Fibroblast of peridontal ligament (primary cell): ENCODE measurements around the gene C8B.

Experiments used
- DNase-seq: peaks from one replicate; pipeline ENCODE4 v3.0.0-alpha.2; 2010; ENCODE audit errors: extremely low read depth

Gene C8B

GRCh38 chr1:56931686-56932085 lies 34.1 kb downstream of the C8B start:
- DNase-seq: no peak

- no peak for DNase-seq
These were observed 34.6 kb downstream of the C8B start for GRCh38 chr1:56931211-56931610.

- DNase-seq: no peak
These were observed 36.3 kb downstream of the C8B start for GRCh38 chr1:56929492-56929891.

GRCh38 chr1:56927986-56928385 lies 37.8 kb downstream of the C8B start:
- DNase-seq: no peak

GRCh38 chr1:56927171-56927570 lies 38.6 kb downstream of the C8B start:
- DNase-seq: no peak

- DNase-seq: no peak
These were observed 40.6 kb downstream of the C8B start for GRCh38 chr1:56925193-56925592.

GRCh38 chr1:56924116-56924515 lies 41.7 kb downstream of the C8B start:
- DNase-seq: no peak

- DNase-seq: no peak
These were observed 42.6 kb downstream of the C8B start for GRCh38 chr1:56923201-56923600.

GRCh38 chr1:56922507-56922906 lies 43.3 kb downstream of the C8B start:
- DNase-seq: no peak

GRCh38 chr1:56922070-56922469 lies 43.7 kb downstream of the C8B start:
- no peak for DNase-seq

- DNase-seq: no peak
These were observed 44.3 kb downstream of the C8B start for GRCh38 chr1:56921479-56921878.

GRCh38 chr1:56920591-56921001 lies 45.2 kb downstream of the C8B start:
- DNase-seq: peak; percentile 45

- no peak for DNase-seq
These were observed 48.5 kb downstream of the C8B start for GRCh38 chr1:56917356-56917755.

GRCh38 chr1:56916630-56917029 lies 49.2 kb downstream of the C8B start:
- no peak for DNase-seq

- DNase-seq: no peak
These were observed 49.9 kb downstream of the C8B start for GRCh38 chr1:56915960-56916359.

- DNase-seq: no peak
These were observed 53.5 kb downstream of the C8B start for GRCh38 chr1:56912325-56912724.

GRCh38 chr1:56911098-56911938 lies 54.5 kb downstream of the C8B start:
- peak; percentile 25 for DNase-seq

GRCh38 chr1:56910441-56910985 lies 55.3 kb downstream of the C8B start:
- DNase-seq: no peak

GRCh38 chr1:56908619-56909221 lies 57.1 kb downstream of the C8B start:
- DNase-seq: peak; percentile 36

- DNase-seq: no peak
These were observed 60.1 kb downstream of the C8B start for GRCh38 chr1:56905667-56906066.

- no peak for DNase-seq
These were observed 61.0 kb downstream of the C8B start for GRCh38 chr1:56904663-56905397.

GRCh38 chr1:56903778-56904177 lies 62.0 kb downstream of the C8B start:
- DNase-seq: no peak
